Ammon's horn (tissue), 1 donor: ENCODE measurements around the gene FRY.

Source experiments
- DNase-seq: peaks from one replicate; pipeline ENCODE4 v3.0.0-alpha.2; 2016; ENCODE audit warnings: low spot score

FRY gene

GRCh38 chr13:32086791-32087441, 55.3 kb downstream of the FRY start:
- DNase-seq: no peak

GRCh38 chr13:32087955-32088747, 56.6 kb downstream of the FRY start:
- DNase-seq: no peak

GRCh38 chr13:32092496-32092895, 60.9 kb downstream of the FRY start:
- no peak for DNase-seq

- no peak for DNase-seq
Observed at GRCh38 chr13:32093006-32093405, 61.4 kb downstream of the FRY start.

GRCh38 chr13:32098272-32098671, 66.7 kb downstream of the FRY start:
- no peak for DNase-seq

GRCh38 chr13:32105653-32106313, 74.2 kb downstream of the FRY start:
- no peak for DNase-seq

GRCh38 chr13:32107474-32107873, 75.9 kb downstream of the FRY start:
- no peak for DNase-seq

GRCh38 chr13:32107973-32108372, 76.4 kb downstream of the FRY start:
- no peak for DNase-seq

- DNase-seq: no peak
Observed at GRCh38 chr13:32113532-32113931, 82.0 kb downstream of the FRY start.

- DNase-seq: no peak
Observed at GRCh38 chr13:32114284-32114950, 82.8 kb downstream of the FRY start.

- DNase-seq: no peak
Observed at GRCh38 chr13:32115066-32115465, 83.5 kb downstream of the FRY start.

GRCh38 chr13:32116210-32116609, 84.6 kb downstream of the FRY start:
- DNase-seq: no peak

GRCh38 chr13:32117001-32117400, 85.4 kb downstream of the FRY start:
- no peak for DNase-seq

GRCh38 chr13:32117701-32118100, 86.1 kb downstream of the FRY start:
- no peak for DNase-seq

- no peak for DNase-seq
Observed at GRCh38 chr13:32121316-32121715, 89.7 kb downstream of the FRY start.

- no peak for DNase-seq
Observed at GRCh38 chr13:32124743-32125142, 93.2 kb downstream of the FRY start.

- DNase-seq: no peak
Observed at GRCh38 chr13:32125221-32125689, 93.7 kb downstream of the FRY start.

- DNase-seq: no peak
Observed at GRCh38 chr13:32125751-32126150, 94.2 kb downstream of the FRY start.

- DNase-seq: no peak
Observed at GRCh38 chr13:32126278-32126677, 94.7 kb downstream of the FRY start.

- DNase-seq: no peak
Observed at GRCh38 chr13:32126756-32127155, 95.2 kb downstream of the FRY start.

- no peak for DNase-seq
Observed at GRCh38 chr13:32127691-32128090, 96.1 kb downstream of the FRY start.

GRCh38 chr13:32134241-32135055, 102.9 kb downstream of the FRY start:
- DNase-seq: no peak
